GM12878 (cell line): ENCODE results near the gene NFKBIB. TPM values are rescaled to one million over a fixed set of nuclear protein-coding genes. Genes with fewer than 3 reads are reported as not detected.

ENCODE experiments used
- ATAC-seq: fragments of 200-7000 bp; cut with Tn5 transposase; 3 replicates; pipeline ENCODE4 v1.9.1; 2020; ENCODE audit warnings: mild to moderate bottlenecking, moderate library complexity
- BruUV-seq: library from RNA; stranded (reverse); fragments of 400-500 nt; replicated peaks from 2 replicates; lab custom pipeline; 2021; lab: Mats Ljungman, UMichigan
- CTCF ChIA-PET: fragments of 300-600 bp; sonication (Branson Sonifier 250); formaldehyde crosslinking; extraction: SDS; loops from one replicate; lab custom pipeline; 2021; ENCODE audit warnings: inconsistent platforms; lab: Yijun Ruan, JAX
- POLR2A ChIA-PET: fragments of 350-600 bp; formaldehyde crosslinking; extraction: SDS; loops from one replicate; lab custom pipeline; 2021; ENCODE audit warnings: inconsistent platforms; lab: Charles Lee
- RAD21 ChIA-PET: fragments of 300-600 bp; sonication (Branson Sonifier 250); formaldehyde crosslinking; loops from one replicate; lab custom pipeline; 2023; ENCODE audit warnings: antibody characterized with exemption; ENCODE audit not compliant: unreplicated experiment; lab: Charles Lee
- SMC1A ChIA-PET: fragments of 300-600 bp; sonication (Branson Sonifier 250); formaldehyde crosslinking; loops from one replicate; lab custom pipeline; 2023; ENCODE audit not compliant: unreplicated experiment, uncharacterized antibody; lab: Charles Lee
- DNase-seq: peaks from one replicate; pipeline ENCODE4 v3.0.0-alpha.2; 2011; ENCODE audit warnings: low read depth, low spot score
- FAIRE-seq: peaks from 3 replicates; lab custom pipeline; 2011; peaks lifted over from hg19 to GRCh38; lab: Jason Lieb, UNC
- H2AFZ ChIP-seq: 2 replicates; pipeline ENCODE4 v1.6.0; 2011; ENCODE audit warnings: low read depth, low read length, control low read depth; ENCODE audit not compliant: control insufficient read depth
- H3K27ac ChIP-seq: 2 replicates; pipeline ENCODE4 v1.5.1; 2011; ENCODE audit warnings: control low read depth; ENCODE audit not compliant: control insufficient read depth, insufficient read depth
- H3K27me3 ChIP-seq, 2 experiments: replicated peaks in 1 of 2; 2 replicates each; pipeline versions ENCODE4 v1.6.0 to v1.6.1; 2011; ENCODE audit warnings: low read length in 1 of 2; ENCODE audit not compliant: control insufficient read depth in 2 of 2, insufficient read depth in 2 of 2
- H3K36me3 ChIP-seq, 2 experiments: 2 replicates each; pipeline ENCODE4 v1.5.1; 2011; ENCODE audit warnings: low read length in 1 of 2; ENCODE audit not compliant: control insufficient read depth in 2 of 2, insufficient read depth in 2 of 2
- H3K4me1 ChIP-seq: 2 replicates; pipeline ENCODE4 v1.6.1; 2011; ENCODE audit warnings: mild to moderate bottlenecking, low read length, moderate library complexity, mixed read lengths; ENCODE audit not compliant: control insufficient read depth, insufficient read depth
- H3K4me2 ChIP-seq: 2 replicates; pipeline ENCODE4 v1.6.0; 2011; ENCODE audit warnings: control low read depth; ENCODE audit not compliant: control insufficient read depth, insufficient read depth
- H3K4me3 ChIP-seq: fragments of 200-600 bp; sonication (generic); 2 replicates; pipeline ENCODE4 v1.5.1; 2016
- H3K79me2 ChIP-seq: 2 replicates; pipeline ENCODE4 v1.6.0; 2011; ENCODE audit warnings: low read length; ENCODE audit not compliant: control insufficient read depth, insufficient read depth
- H3K9ac ChIP-seq: 2 replicates; pipeline ENCODE4 v1.8.0; 2011; ENCODE audit warnings: low read length, control low read depth, mixed read lengths; ENCODE audit not compliant: control insufficient read depth, insufficient read depth
- H3K9me3 ChIP-seq: replicated peaks from 3 replicates; pipeline ENCODE4 v1.5.1; 2011; ENCODE audit warnings: mild to moderate bottlenecking, low read length; ENCODE audit not compliant: control insufficient read depth, insufficient read depth
- H4K20me1 ChIP-seq: 2 replicates; pipeline ENCODE4 v1.6.0; 2011; ENCODE audit not compliant: control insufficient read depth, insufficient read depth
- HDAC2 ChIP-seq: fragments of 200-600 bp; sonication (generic); IDR thresholded peaks from 2 replicates; pipeline ENCODE4 v1.6.1; 2017
- SPI1 ChIP-seq: IDR thresholded peaks from 2 replicates; pipeline ENCODE4 v1.6.1; 2011; ENCODE audit warnings: low read depth, mild to moderate bottlenecking, low read length, moderate library complexity, borderline replicate concordance; ENCODE audit not compliant: insufficient read depth
- TARDBP ChIP-seq: IDR thresholded peaks from 2 replicates; pipeline ENCODE4 v1.6.1; 2016; ENCODE audit warnings: borderline replicate concordance
- WGBS: methylation state at CpG from one replicate; pipeline ENCODE4 v1.1.6; 2016; ENCODE audit warnings: low lambda C conversion rate; ENCODE audit not compliant: insufficient replicate concordance, insufficient coverage; ENCODE audit errors: missing lambda C conversion rate; 5-methylcytosine and 5-hydroxymethylcytosine counted together
- in situ Hi-C: fragments of 300-500 bp; cut with MboI; formaldehyde crosslinking; loops from 9 replicates; pipeline ENCODE4 v1.14.3; 2018; ENCODE audit warnings: mixed read lengths
- intact Hi-C: fragments of 100-400 bp; cut with micrococcal nuclease; formaldehyde crosslinking; loops from one replicate; pipeline ENCODE4 v1.14.2; 2022; ENCODE audit not compliant: unreplicated experiment
- polyA plus RNA-seq, 11 experiments: library from polyadenylated mRNA; depleted of rRNA in 4 of 11; unstranded in 6 of 11; stranded (reverse) in 5 of 11; fragments of >200 nt; fragmentation: Nextera tagmentation in 4 of 11; fragmentation: Illumina TruSeq in 1 of 11; extraction: Ambion mirVana in 4 of 11; extraction: Trizol in 1 of 11; gene quantifications; 1 replicate in 1 of 11; 2 replicates in 10 of 11; pipeline versions ENCODE4 v1.2.1 to v1.2.3, GENCODE V29; 2011 to 2016; ENCODE audit warnings: inconsistent platforms in 2 of 11, missing spikeins in 2 of 11, low read depth in 1 of 11
- total RNA-seq, 4 experiments: library from RNA; depleted of rRNA in 3 of 4; stranded (reverse); fragments of >200 nt in 3 of 4; fragmentation: Illumina TruSeq in 1 of 4; extraction: Trizol in 1 of 4; gene quantifications; 2 replicates each; pipeline versions ENCODE4 v1.2.1 to v1.2.3, GENCODE V29; 2013 to 2021
- TF ChIP-seq, protein P1 (sequence below): fragments of 450-650 bp; IDR thresholded peaks from 2 replicates; pipeline ENCODE4 v1.6.1; 2018; ENCODE audit warnings: borderline replicate concordance, mild to moderate bottlenecking; ENCODE audit not compliant: partially characterized antibody
- TF ChIP-seq, protein P2 (sequence below): fragments of 150-350 bp; IDR thresholded peaks from 2 replicates; pipeline ENCODE4 v1.6.1; 2014; ENCODE audit warnings: mild to moderate bottlenecking, low read depth, low read length

NFKBIB gene
- total and polyA plus RNA-seq, 10 of the 15 experiments (the other 5 are each of a cell fraction or from before 2014, with no cell fraction given): 1.2 to 60.9 (median 31.0) TPM

DNA sequence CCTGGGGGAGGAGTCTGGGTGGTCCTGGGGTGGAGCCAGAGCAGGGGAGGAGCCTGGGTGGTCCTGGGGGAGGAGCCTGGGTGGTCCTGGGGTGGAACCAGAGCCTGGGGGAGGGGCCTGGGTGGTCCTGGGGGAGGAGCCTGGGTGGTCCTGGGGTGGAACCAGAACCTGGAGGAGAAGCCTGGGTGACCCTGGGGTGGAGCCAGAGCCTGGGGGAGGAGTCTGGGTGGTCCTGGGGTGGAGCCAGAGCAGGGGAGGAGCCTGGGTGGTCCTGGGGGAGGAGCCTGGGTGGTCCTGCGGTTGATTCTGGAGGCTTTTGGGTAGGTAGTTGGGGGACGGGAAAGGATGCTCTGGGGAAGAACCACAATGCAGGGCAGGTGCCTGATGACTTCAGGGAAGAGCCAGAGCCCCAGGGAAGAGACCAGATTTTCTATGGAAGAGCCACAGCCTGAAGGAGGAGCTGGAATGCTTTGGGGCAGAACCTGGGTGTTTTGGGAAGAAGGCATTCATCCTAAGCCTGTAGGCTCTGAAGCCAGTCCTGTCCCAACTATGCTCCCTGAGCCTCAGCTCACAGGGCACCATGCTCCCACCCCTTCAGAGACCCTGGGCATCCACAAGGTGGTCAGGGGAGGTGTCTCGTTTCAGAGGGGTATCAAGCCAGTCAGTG is 45.9 kb downstream of the NFKBIB start:
- ChIA-PET SMC1A (no interaction called here), POLR2A (no interaction called here)
- no TSS peak for BruUV-seq

More for the DNA sequence above, 45.9 kb downstream of the NFKBIB start:
- Histone ChIP-seq H3K36me3 (no peaks in the 10 kb centered on the region), H3K4me2 (no peak overlapping the region), H3K79me2 (no peaks in the 10 kb centered on the region), H3K27ac (no peak overlapping the region), H3K27me3 (no peaks in the 10 kb centered on the region; a peak in 1 of 4 replicates), H2AFZ (no peak overlapping the region), H3K9me3 (no peaks in the 10 kb centered on the region; the same call in 2 of the 3 replicates), H3K9ac (no peak overlapping the region), H3K4me1 (no peaks in the 10 kb centered on the region), H3K4me3 (no peak overlapping the region), H4K20me1 (no peaks in the 10 kb centered on the region)
- TF ChIP-seq, protein P1, sequence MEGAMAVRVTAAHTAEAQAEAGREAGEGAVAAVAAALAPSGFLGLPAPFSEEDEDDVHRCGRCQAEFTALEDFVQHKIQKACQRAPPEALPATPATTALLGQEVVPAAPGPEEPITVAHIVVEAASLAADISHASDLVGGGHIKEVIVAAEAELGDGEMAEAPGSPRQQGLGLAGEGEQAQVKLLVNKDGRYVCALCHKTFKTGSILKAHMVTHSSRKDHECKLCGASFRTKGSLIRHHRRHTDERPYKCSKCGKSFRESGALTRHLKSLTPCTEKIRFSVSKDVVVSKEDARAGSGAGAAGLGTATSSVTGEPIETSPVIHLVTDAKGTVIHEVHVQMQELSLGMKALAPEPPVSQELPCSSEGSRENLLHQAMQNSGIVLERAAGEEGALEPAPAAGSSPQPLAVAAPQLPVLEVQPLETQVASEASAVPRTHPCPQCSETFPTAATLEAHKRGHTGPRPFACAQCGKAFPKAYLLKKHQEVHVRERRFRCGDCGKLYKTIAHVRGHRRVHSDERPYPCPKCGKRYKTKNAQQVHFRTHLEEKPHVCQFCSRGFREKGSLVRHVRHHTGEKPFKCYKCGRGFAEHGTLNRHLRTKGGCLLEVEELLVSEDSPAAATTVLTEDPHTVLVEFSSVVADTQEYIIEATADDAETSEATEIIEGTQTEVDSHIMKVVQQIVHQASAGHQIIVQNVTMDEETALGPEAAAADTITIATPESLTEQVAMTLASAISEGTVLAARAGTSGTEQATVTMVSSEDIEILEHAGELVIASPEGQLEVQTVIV: no peak
- TF ChIP-seq HDAC2 (no peak), TARDBP (no peak), SPI1 (no peak)
- TF ChIP-seq, protein P2, sequence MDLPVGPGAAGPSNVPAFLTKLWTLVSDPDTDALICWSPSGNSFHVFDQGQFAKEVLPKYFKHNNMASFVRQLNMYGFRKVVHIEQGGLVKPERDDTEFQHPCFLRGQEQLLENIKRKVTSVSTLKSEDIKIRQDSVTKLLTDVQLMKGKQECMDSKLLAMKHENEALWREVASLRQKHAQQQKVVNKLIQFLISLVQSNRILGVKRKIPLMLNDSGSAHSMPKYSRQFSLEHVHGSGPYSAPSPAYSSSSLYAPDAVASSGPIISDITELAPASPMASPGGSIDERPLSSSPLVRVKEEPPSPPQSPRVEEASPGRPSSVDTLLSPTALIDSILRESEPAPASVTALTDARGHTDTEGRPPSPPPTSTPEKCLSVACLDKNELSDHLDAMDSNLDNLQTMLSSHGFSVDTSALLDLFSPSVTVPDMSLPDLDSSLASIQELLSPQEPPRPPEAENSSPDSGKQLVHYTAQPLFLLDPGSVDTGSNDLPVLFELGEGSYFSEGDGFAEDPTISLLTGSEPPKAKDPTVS: no peak
- in situ Hi-C loops: no loop called here
- WGBS: 20% methylated on average over 3 of the region's 3 CpGs
- intact Hi-C loops: no loop called here
- ATAC-seq (no peak), FAIRE-seq (no peak), DNase-seq (no peak)
- RAD21 ChIA-PET: no interaction called here
- CTCF ChIA-PET: interaction anchor here (1.7 kb wide), 1 partner anchor 15 kb away, joined by 6 read pairs; the partner anchor contains the start of genes MRPS12 and SARS2
